HEK293 (cell line): Measurements from ENCODE around the gene INO80B.

ENCODE experiments used
- BCL6B ChIP-seq: fragments of 450-650 bp; formaldehyde crosslinking; IDR thresholded peaks from 2 replicates; pipeline ENCODE4 v1.5.1; 2017; ENCODE audit warnings: missing biosample characterization, missing genetic modification characterization
- RBAK ChIP-seq: fragments of 450-650 bp; formaldehyde crosslinking; IDR thresholded peaks from 2 replicates; pipeline ENCODE4 v1.5.1; 2016; ENCODE audit warnings: missing biosample characterization, missing genetic modification characterization
- SALL2 ChIP-seq: fragments of 450-650 bp; formaldehyde crosslinking; IDR thresholded peaks from 2 replicates; pipeline ENCODE4 v1.5.0; 2017; ENCODE audit warnings: missing biosample characterization, mild to moderate bottlenecking, missing genetic modification characterization, borderline replicate concordance
- ZBTB21 ChIP-seq: fragments of 450-650 bp; formaldehyde crosslinking; IDR thresholded peaks from 2 replicates; pipeline ENCODE4 v1.5.1; 2017; ENCODE audit warnings: missing biosample characterization, missing genetic modification characterization
- ZIC2 ChIP-seq: fragments of 450-650 bp; formaldehyde crosslinking; IDR thresholded peaks from 2 replicates; pipeline ENCODE4 v1.5.1; 2016; ENCODE audit warnings: missing biosample characterization, missing genetic modification characterization
- ZNF175 ChIP-seq: fragments of 450-650 bp; formaldehyde crosslinking; IDR thresholded peaks from 2 replicates; pipeline ENCODE4 v1.5.1; 2016; ENCODE audit warnings: missing biosample characterization, missing genetic modification characterization
- ZNF23 ChIP-seq: fragments of 450-650 bp; formaldehyde crosslinking; IDR thresholded peaks from 2 replicates; pipeline ENCODE4 v1.5.1; 2016; ENCODE audit warnings: missing biosample characterization, missing genetic modification characterization, borderline replicate concordance
- ZNF423 ChIP-seq: fragments of 450-650 bp; formaldehyde crosslinking; IDR thresholded peaks from 2 replicates; pipeline ENCODE4 v1.5.1; 2016; ENCODE audit warnings: missing biosample characterization, missing genetic modification characterization
- ZNF610 ChIP-seq: fragments of 450-650 bp; formaldehyde crosslinking; IDR thresholded peaks from 2 replicates; pipeline ENCODE4 v1.5.1; 2016; ENCODE audit warnings: missing biosample characterization, missing genetic modification characterization, borderline replicate concordance
- ZNF785 ChIP-seq: fragments of 450-650 bp; formaldehyde crosslinking; IDR thresholded peaks from 2 replicates; pipeline ENCODE4 v1.5.1; 2016; ENCODE audit warnings: missing biosample characterization, missing genetic modification characterization
- TF ChIP-seq, protein P1 (sequence below): fragments of 450-650 bp; formaldehyde crosslinking; IDR thresholded peaks from 2 replicates; pipeline ENCODE4 v1.5.1; 2016; ENCODE audit warnings: missing biosample characterization, missing genetic modification characterization
- TF ChIP-seq, protein P2 (sequence below): fragments of 450-650 bp; formaldehyde crosslinking; IDR thresholded peaks from 2 replicates; pipeline ENCODE4 v1.5.1; 2016; ENCODE audit warnings: missing biosample characterization, missing genetic modification characterization

- TF ChIP-seq ZIC2 (tag by site-specific recombination) (no peak), ZNF785 (no peak), ZNF175 (tag by site-specific recombination) (no peak), ZBTB21 (tag by site-specific recombination) (no peak), RBAK (tag by site-specific recombination) (no peak), SALL2 (no peak), ZNF610 (tag by site-specific recombination) (no peak), ZNF423 (tag by site-specific recombination) (no peak), BCL6B (no peak), ZNF23 (no peak)
- TF ChIP-seq, protein P1, sequence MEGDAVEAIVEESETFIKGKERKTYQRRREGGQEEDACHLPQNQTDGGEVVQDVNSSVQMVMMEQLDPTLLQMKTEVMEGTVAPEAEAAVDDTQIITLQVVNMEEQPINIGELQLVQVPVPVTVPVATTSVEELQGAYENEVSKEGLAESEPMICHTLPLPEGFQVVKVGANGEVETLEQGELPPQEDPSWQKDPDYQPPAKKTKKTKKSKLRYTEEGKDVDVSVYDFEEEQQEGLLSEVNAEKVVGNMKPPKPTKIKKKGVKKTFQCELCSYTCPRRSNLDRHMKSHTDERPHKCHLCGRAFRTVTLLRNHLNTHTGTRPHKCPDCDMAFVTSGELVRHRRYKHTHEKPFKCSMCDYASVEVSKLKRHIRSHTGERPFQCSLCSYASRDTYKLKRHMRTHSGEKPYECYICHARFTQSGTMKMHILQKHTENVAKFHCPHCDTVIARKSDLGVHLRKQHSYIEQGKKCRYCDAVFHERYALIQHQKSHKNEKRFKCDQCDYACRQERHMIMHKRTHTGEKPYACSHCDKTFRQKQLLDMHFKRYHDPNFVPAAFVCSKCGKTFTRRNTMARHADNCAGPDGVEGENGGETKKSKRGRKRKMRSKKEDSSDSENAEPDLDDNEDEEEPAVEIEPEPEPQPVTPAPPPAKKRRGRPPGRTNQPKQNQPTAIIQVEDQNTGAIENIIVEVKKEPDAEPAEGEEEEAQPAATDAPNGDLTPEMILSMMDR (tag by site-specific recombination) = no peak
- TF ChIP-seq, protein P2, sequence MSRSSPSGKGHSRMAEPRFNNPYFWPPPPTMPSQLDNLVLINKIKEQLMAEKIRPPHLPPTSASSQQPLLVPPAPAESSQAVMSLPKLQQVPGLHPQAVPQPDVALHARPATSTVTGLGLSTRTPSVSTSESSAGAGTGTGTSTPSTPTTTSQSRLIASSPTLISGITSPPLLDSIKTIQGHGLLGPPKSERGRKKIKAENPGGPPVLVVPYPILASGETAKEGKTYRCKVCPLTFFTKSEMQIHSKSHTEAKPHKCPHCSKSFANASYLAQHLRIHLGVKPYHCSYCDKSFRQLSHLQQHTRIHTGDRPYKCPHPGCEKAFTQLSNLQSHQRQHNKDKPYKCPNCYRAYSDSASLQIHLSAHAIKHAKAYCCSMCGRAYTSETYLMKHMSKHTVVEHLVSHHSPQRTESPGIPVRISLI (tag by site-specific recombination) = no peak
Observed at GRCh38 chr2:74497777-74498499, 43.1 kb downstream of the INO80B start.
